SK-N-MC (cell line): ENCODE data around the gene SNRNP40.

Experiments
- EZH2 ChIP-seq: fragments of 200-600 bp; sonication (generic); IDR thresholded peaks from one replicate; pipeline ENCODE4 v1.6.1; 2017; ENCODE audit warnings: antibody characterized with exemption
- FOXP2 ChIP-seq: optimal IDR thresholded peaks from 2 replicates; pipeline ENCODE3; 2011; ENCODE audit warnings: mild to moderate bottlenecking, moderate library complexity; ENCODE audit not compliant: insufficient read depth; ENCODE audit errors: extremely low read length, control extremely low read depth
- POLR2AphosphoS5 ChIP-seq: IDR thresholded peaks from 2 replicates; pipeline ENCODE4 v1.6.1; 2012; ENCODE audit warnings: mild to moderate bottlenecking, low read depth, low read length, borderline replicate concordance

DNA sequence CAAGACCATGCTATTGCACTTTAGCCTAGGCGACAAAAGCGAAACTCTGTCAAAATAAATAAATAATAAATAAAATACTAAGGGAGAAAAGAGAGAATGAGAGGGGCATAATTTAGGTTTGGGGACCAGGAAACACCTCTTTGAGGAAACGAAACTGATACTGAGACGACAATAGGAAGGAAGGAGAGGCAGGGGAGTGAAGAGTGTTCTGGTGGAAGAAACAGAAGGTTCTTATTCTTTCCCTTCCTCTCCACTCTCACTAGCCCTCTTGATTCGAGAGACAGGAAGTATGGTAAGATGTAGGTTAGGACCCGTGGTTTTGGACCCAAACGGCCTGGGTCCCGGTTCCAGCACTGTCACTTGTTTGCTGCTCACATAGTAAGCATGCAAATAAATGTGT is 55.3 kb downstream of the SNRNP40 start:
- TF ChIP-seq POLR2AphosphoS5, result no peak
- TF ChIP-seq EZH2, result no peak
- TF ChIP-seq FOXP2, result no peak
